ENCODE data around the gene TAPBP. TPM values are rescaled to one million over a fixed set of nuclear protein-coding genes. Genes with fewer than 3 reads are reported as not detected.

Gene TAPBP
- total RNA-seq, 1 donor, result 125 TPM

GRCh38 chr6:33318426-33319073 lies 4.7 kb upstream of the TAPBP start:
- DNase-seq (ENCODE audit: low read depth), result no peak
- no peak for TF ChIP-seq CTCF (IDR thresholded peaks at IDR 0.05; ENCODE audit: insufficient read depth, low read depth, low read length)
- peak overlapping the region; percentile 81 for H3K4me3 ChIP-seq (ENCODE audit: low read depth, low read length)

- DNase-seq (ENCODE audit: low read depth), result peak; percentile 100
- H3K4me3 ChIP-seq (ENCODE audit: low read depth, low read length), result peak within 1 kb of the TSS; percentile 81
- no peak for TF ChIP-seq CTCF (IDR thresholded peaks at IDR 0.05; ENCODE audit: insufficient read depth, low read depth, low read length)
Measured at GRCh38 chr6:33317669-33318425, 4.0 kb upstream of the TAPBP start, which contains the start of gene ZBTB22. ZBTB22 (minus strand) TSS chr6:33317744; CDS start chr6:33316916, 828 bp downstream.

DNA sequence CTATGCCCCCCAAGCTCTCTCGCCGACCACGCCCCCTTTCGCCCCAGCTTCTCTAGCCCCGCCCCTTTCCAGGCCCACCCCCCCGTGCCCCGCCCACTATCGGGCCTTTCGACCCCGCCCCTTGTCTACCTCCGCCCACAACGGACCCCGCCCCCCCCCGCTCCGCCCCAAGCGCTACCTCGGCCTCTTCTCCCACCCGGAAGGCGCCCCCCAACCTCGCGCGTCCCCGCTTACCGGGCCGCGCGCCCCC lies 3.5 kb upstream of the TAPBP start:
- H3K4me3 ChIP-seq (ENCODE audit: low read depth, low read length), result peak overlapping the region; percentile 81
- DNase-seq (ENCODE audit: low read depth), result no peak
- no peak for TF ChIP-seq CTCF (IDR thresholded peaks at IDR 0.05; ENCODE audit: insufficient read depth, low read depth, low read length)

- peak overlapping the region; percentile 81 for H3K4me3 ChIP-seq (ENCODE audit: low read depth, low read length)
- TF ChIP-seq CTCF (IDR thresholded peaks at IDR 0.05; ENCODE audit: insufficient read depth, low read depth, low read length), result no peak
Measured at GRCh38 chr6:33316603-33317418, 2.9 kb upstream of the TAPBP start.

DNA sequence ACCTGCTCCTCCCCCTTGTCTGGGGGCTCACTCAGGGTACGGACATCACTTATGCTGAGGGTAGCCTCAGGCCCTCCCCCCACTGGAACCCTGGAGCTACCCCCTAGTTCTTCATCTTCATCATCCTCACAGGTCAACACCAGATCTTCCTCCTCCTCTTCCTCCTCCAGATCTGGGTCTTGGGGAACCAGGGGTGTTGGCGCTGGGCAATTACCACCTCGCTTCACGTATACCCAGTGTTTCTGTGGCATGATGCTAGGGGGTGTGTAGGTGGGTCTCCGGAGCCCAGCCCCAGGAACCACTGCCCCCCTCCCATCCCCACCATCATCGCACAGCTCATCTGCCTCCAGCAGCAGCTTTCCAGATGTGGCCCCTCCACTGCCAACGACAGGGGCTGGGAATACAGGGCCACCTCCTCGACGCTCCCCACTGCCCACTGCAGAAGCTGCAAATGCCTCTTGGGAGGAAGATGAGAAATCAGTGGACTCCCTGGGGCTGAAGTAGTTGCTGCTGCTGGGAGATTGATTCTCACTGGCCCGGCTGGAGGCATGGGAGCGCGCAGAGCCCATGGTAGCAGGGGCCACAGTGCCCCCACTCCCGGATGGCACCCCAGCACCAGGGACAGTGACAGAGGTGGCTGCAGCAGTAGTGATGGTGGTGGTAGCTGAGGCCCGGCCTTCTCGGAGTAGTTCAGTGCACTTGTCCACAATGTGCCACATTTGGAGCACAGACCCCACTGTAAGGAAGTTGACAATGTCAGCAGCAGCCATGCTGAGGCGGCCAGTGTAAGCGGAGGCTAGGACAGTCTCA lies 2.1 kb upstream of the TAPBP start:
- DNase-seq (ENCODE audit: low read depth), result no peak
- no peak overlapping the region for H3K4me3 ChIP-seq (ENCODE audit: low read depth, low read length)
- no peak for TF ChIP-seq CTCF (IDR thresholded peaks at IDR 0.05; ENCODE audit: insufficient read depth, low read depth, low read length)

More at GRCh38 chr6:33316603-33317418, 2.9 kb upstream of the TAPBP start:
- no peak for DNase-seq (ENCODE audit: low read depth)

Measured in fibroblast of villous mesenchyme (primary cell).